Hepatocyte (in vitro differentiated cells): Measurements from ENCODE around the gene FTCD. TPM values are rescaled to one million over a fixed set of nuclear protein-coding genes. Genes with fewer than 3 reads are reported as not detected.

Source experiments
- DNase-seq: peaks from one replicate; pipeline ENCODE4 v3.0.0-alpha.2; 2016; ENCODE audit warnings: low spot score
- H2AFZ ChIP-seq: fragments of 200-600 bp; sonication (generic); 2 replicates; pipeline ENCODE4 v1.6.0; 2016; ENCODE audit warnings: antibody characterized with exemption, mild to moderate bottlenecking
- H3K27ac ChIP-seq: fragments of 200-600 bp; sonication (generic); 2 replicates; pipeline ENCODE4 v1.5.1; 2016; ENCODE audit warnings: mild to moderate bottlenecking
- H3K27me3 ChIP-seq: fragments of 200-600 bp; sonication (generic); 2 replicates; pipeline ENCODE4 v1.6.1; 2016
- H3K36me3 ChIP-seq: fragments of 200-600 bp; sonication (generic); replicated peaks from 2 replicates; pipeline ENCODE4 v1.5.1; 2016; ENCODE audit warnings: low read depth; ENCODE audit not compliant: insufficient read depth
- H3K4me1 ChIP-seq: fragments of 200-600 bp; sonication (generic); 2 replicates; pipeline ENCODE4 v1.5.1; 2016; ENCODE audit warnings: mild to moderate bottlenecking, moderate library complexity; ENCODE audit not compliant: insufficient read depth
- H3K4me2 ChIP-seq: fragments of 200-600 bp; sonication (generic); 2 replicates; pipeline ENCODE4 v1.6.0; 2016
- H3K4me3 ChIP-seq: fragments of 200-600 bp; sonication (generic); 2 replicates; pipeline ENCODE4 v1.5.1; 2016; ENCODE audit warnings: mild to moderate bottlenecking
- H3K79me2 ChIP-seq: fragments of 200-600 bp; sonication (generic); 2 replicates; pipeline ENCODE4 v1.6.0; 2017; ENCODE audit warnings: mild to moderate bottlenecking
- H3K9me2 ChIP-seq: fragments of 200-600 bp; sonication (generic); replicated peaks from 2 replicates; pipeline ENCODE4 v1.6.0; 2017; ENCODE audit warnings: mild to moderate bottlenecking; ENCODE audit not compliant: insufficient read depth
- H3K9me3 ChIP-seq: fragments of 200-600 bp; sonication (generic); 2 replicates; pipeline ENCODE4 v1.5.1; 2016; ENCODE audit warnings: low read depth, mild to moderate bottlenecking
- H4K20me1 ChIP-seq: fragments of 200-600 bp; sonication (generic); 2 replicates; pipeline ENCODE4 v1.6.0; 2016; ENCODE audit warnings: mild to moderate bottlenecking; ENCODE audit not compliant: insufficient read depth, poor library complexity, severe bottlenecking
- CTCF ChIP-seq: fragments of 200-600 bp; sonication (generic); IDR thresholded peaks from 2 replicates; pipeline ENCODE4 v1.5.1; 2016; ENCODE audit warnings: antibody characterized with exemption, mild to moderate bottlenecking; ENCODE audit not compliant: poor library complexity
- EZH2 ChIP-seq: fragments of 200-600 bp; sonication (generic); IDR thresholded peaks from 2 replicates; pipeline ENCODE4 v1.6.1; 2016; ENCODE audit warnings: antibody characterized with exemption, mild to moderate bottlenecking, borderline replicate concordance
- EZH2phosphoT487 ChIP-seq: fragments of 200-600 bp; sonication (generic); IDR thresholded peaks from one replicate; pipeline ENCODE4 v1.6.1; 2018; ENCODE audit warnings: antibody characterized with exemption, mild to moderate bottlenecking, low read depth, moderate library complexity; ENCODE audit not compliant: unreplicated experiment, severe bottlenecking
- WGBS: methylation state at CpG from one replicate; pipeline ENCODE4 v1.1.6; 2016; ENCODE audit warnings: low lambda C conversion rate; ENCODE audit errors: missing lambda C conversion rate; 5-methylcytosine and 5-hydroxymethylcytosine counted together
- polyA plus RNA-seq: library from polyadenylated mRNA; unstranded; fragments of >200 nt; fragmentation: Nextera tagmentation; extraction: Ambion mirVana; gene quantifications from 2 replicates; pipeline ENCODE4 v1.2.1, GENCODE V29; 2016
- total RNA-seq: library from RNA; depleted of rRNA; stranded (reverse); fragments of >200 nt; gene quantifications from 2 replicates; pipeline ENCODE4 v1.2.3, GENCODE V29; 2014

Gene FTCD
- total and polyA plus RNA-seq, 2 experiments from 2014 or later: 27.5 to 76.8 TPM

- Histone ChIP-seq H3K36me3 (no peaks in the 10 kb centered on the region), H2AFZ (no peak overlapping the region), H4K20me1 (no peaks in the 10 kb centered on the region), H3K4me3 (no peak overlapping the region), H3K27ac (no peak overlapping the region), H3K4me2 (no peak overlapping the region), H3K4me1 (peaks cover 8% of the 10 kb centered on the region), H3K9me2 (no peaks in the 10 kb centered on the region), H3K9me3 (no peaks in the 10 kb centered on the region), H3K27me3 (no peaks in the 10 kb centered on the region), H3K79me2 (no peaks in the 10 kb centered on the region)
- WGBS: 87% methylated on average over 15 of the region's 15 CpGs
- TF ChIP-seq CTCF (no peak), EZH2 (no peak), EZH2phosphoT487 (no peak)
- DNase-seq: no peak
These were observed 15.7 kb downstream of the FTCD start for GRCh38 chr21:46139686-46140085.

GRCh38 chr21:46138383-46138970, 16.9 kb downstream of the FTCD start:
- Histone ChIP-seq H3K36me3 (no peaks in the 10 kb centered on the region), H3K4me2 (no peak overlapping the region), H2AFZ (no peak overlapping the region), H3K4me3 (no peak overlapping the region), H3K4me1 (peaks cover 6% of the 10 kb centered on the region), H3K79me2 (no peaks in the 10 kb centered on the region), H3K27me3 (no peaks in the 10 kb centered on the region), H3K9me3 (no peaks in the 10 kb centered on the region), H3K27ac (no peak overlapping the region), H4K20me1 (no peaks in the 10 kb centered on the region), H3K9me2 (no peaks in the 10 kb centered on the region)
- TF ChIP-seq EZH2phosphoT487: no peak
- TF ChIP-seq CTCF: no peak
- TF ChIP-seq EZH2: no peak
- no peak for DNase-seq
- 94% methylated on average over 27 of the region's 28 CpGs for WGBS

DNA sequence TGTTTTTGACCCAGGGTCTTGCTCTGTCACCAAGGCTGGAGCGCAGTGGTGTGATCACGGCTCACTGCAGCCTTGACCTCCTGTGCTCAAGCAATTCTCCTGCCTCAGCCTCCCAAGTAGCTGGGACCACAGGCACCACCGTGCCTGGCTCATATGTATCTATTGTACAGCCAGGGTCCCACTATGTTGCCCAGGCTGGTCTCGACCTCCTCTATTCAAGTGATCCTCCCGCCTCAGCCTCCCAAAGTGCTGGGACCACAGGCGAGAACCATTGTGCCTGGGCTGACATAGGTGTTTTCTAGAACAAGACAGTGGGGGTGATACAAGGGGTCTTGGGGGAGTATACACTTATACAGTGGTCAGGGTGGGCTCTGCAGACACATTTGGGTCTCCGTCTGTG, 17.5 kb downstream of the FTCD start:
- no peak for TF ChIP-seq CTCF
- TF ChIP-seq EZH2phosphoT487: no peak
- no peak for TF ChIP-seq EZH2
- no peaks in the 10 kb centered on the region for H3K36me3 ChIP-seq
- H3K4me2 ChIP-seq: no peak overlapping the region
- WGBS: over 99% methylated on average over 7 of the region's 7 CpGs
- no peak overlapping the region for H3K27ac ChIP-seq
- H3K79me2 ChIP-seq: no peaks in the 10 kb centered on the region
- H3K27me3 ChIP-seq: no peaks in the 10 kb centered on the region
- no peaks in the 10 kb centered on the region for H3K9me2 ChIP-seq
- H3K4me1 ChIP-seq: peaks cover under 1% of the 10 kb centered on the region
- no peaks in the 10 kb centered on the region for H4K20me1 ChIP-seq
- H2AFZ ChIP-seq: no peak overlapping the region
- H3K4me3 ChIP-seq: no peak overlapping the region
- H3K9me3 ChIP-seq: no peaks in the 10 kb centered on the region
- no peak for DNase-seq
